Common myeloid progenitor, CD34-positive (primary cell): Measurements from ENCODE around the gene MEGF10.

ENCODE experiments used
- CTCF ChIA-PET: fragments of 350-600 bp; sonication (Branson Sonifier 250); formaldehyde crosslinking; loops from one replicate; lab custom pipeline; 2021; ENCODE audit warnings: antibody characterized with exemption; lab: Charles Lee
- POLR2A ChIA-PET: fragments of 350-600 bp; sonication (Branson Sonifier 250); formaldehyde crosslinking; loops from one replicate; lab custom pipeline; 2021; ENCODE audit warnings: antibody characterized with exemption; lab: Charles Lee
- DNase-seq, 3 donors: peaks; one replicate each; pipeline versions ENCODE4 v3.0.0 to v3.0.0-alpha.2; 2013
- H3K27ac ChIP-seq, 2 experiments: 1 replicate in 1 of 2; 2 replicates in 1 of 2; pipeline ENCODE4 v1.7.0; 2013; ENCODE audit warnings: inconsistent platforms in 2 of 2, low read length in 2 of 2, mild to moderate bottlenecking in 2 of 2, low read depth in 1 of 2, moderate library complexity in 1 of 2; ENCODE audit not compliant: severe bottlenecking in 2 of 2, insufficient read depth in 1 of 2, poor library complexity in 1 of 2
- H3K27me3 ChIP-seq, 5 experiments: replicated peaks in 2 of 5; 1 replicate in 3 of 5; 2 replicates in 2 of 5; pipeline versions ENCODE4 v1.6.1 to v1.7.0; 2013; ENCODE audit warnings: low read length in 4 of 5, mild to moderate bottlenecking in 2 of 5, moderate library complexity in 2 of 5, inconsistent platforms in 1 of 5; ENCODE audit not compliant: insufficient read depth in 5 of 5, control insufficient read depth in 4 of 5
- H3K36me3 ChIP-seq, 4 experiments: 1 replicate in 2 of 4; 2 replicates in 2 of 4; pipeline versions ENCODE4 v1.6.1 to v1.7.0; 2013; ENCODE audit warnings: low read length in 3 of 4, control low read depth in 1 of 4, mild to moderate bottlenecking in 1 of 4; ENCODE audit not compliant: control insufficient read depth in 4 of 4, insufficient read depth in 4 of 4
- H3K4me1 ChIP-seq, 4 experiments: 1 replicate in 3 of 4; 2 replicates in 1 of 4; pipeline versions ENCODE4 v1.6.1 to v1.7.1; 2013; ENCODE audit warnings: low read length in 3 of 4, mild to moderate bottlenecking in 3 of 4, control low read depth in 1 of 4, inconsistent platforms in 1 of 4, moderate library complexity in 1 of 4; ENCODE audit not compliant: control insufficient read depth in 4 of 4, insufficient read depth in 4 of 4; ENCODE audit errors: control extremely low read depth in 1 of 4
- H3K4me3 ChIP-seq, 7 experiments: 1 replicate in 4 of 7; 2 replicates in 3 of 7; pipeline versions ENCODE4 v1.5.1 to v1.7.0; 2013; ENCODE audit warnings: mild to moderate bottlenecking in 7 of 7, low read length in 6 of 7, moderate library complexity in 6 of 7, inconsistent platforms in 2 of 7, low read depth in 2 of 7, control low read depth in 1 of 7; ENCODE audit not compliant: insufficient read depth in 4 of 7, control insufficient read depth in 1 of 7; ENCODE audit errors: extremely low read depth in 1 of 7
- H3K9me3 ChIP-seq, 5 experiments: 1 replicate in 4 of 5; 2 replicates in 1 of 5; pipeline versions ENCODE4 v1.6.1 to v1.7.1; 2013; ENCODE audit warnings: low read length in 4 of 5, mild to moderate bottlenecking in 2 of 5, inconsistent platforms in 1 of 5, low read depth in 1 of 5, moderate library complexity in 1 of 5; ENCODE audit not compliant: control insufficient read depth in 4 of 5, insufficient read depth in 2 of 5; ENCODE audit errors: control extremely low read depth in 1 of 5
- WGBS: methylation state at CpG from one replicate; pipeline ENCODE4 v1.1.5; 2013; ENCODE audit not compliant: insufficient coverage; 5-methylcytosine and 5-hydroxymethylcytosine counted together

Gene MEGF10

DNA sequence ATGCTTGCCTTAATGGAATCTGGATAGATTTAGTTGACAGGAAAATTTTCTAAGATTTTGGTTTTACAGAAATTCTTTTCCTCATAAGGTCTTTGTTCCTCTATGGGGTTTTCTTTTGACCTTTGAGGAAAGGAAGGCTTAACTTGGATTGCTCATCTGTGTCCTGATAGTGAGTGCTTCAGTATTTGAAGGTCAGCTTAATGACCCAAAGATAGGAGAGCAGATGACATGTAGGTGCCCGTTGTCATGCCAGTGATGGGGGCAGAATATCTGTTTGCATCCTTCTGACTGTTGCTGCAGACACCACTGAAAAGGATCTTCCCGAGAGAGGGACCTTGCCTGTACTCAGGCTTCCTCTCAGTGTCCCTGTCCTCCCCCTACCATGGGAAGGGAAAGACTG lies 30.9 kb downstream of the MEGF10 start:
- CTCF ChIA-PET: interaction anchor here (1.0 to 1.3 kb wide), 2 partner anchors 9 to 30 kb away, joined by 3 read pairs; no protein-coding TSS in a partner anchor
- no peaks in the 10 kb centered on the region for H3K36me3 ChIP-seq
- no peak for DNase-seq
- peaks cover 0 to 1% (median 0%) of the 10 kb centered on the region in 5 experiments for H3K27me3 ChIP-seq
- no peaks in the 10 kb centered on the region for H3K9me3 ChIP-seq
- 60% methylated on average over 1 of the region's 2 CpGs for WGBS
- POLR2A ChIA-PET: no interaction called here
- H3K4me3 ChIP-seq: no peak overlapping the region
- H3K4me1 ChIP-seq: peaks cover 5 to 15% (median 10%) of the 10 kb centered on the region in 4 experiments
- no peak overlapping the region for H3K27ac ChIP-seq

DNA sequence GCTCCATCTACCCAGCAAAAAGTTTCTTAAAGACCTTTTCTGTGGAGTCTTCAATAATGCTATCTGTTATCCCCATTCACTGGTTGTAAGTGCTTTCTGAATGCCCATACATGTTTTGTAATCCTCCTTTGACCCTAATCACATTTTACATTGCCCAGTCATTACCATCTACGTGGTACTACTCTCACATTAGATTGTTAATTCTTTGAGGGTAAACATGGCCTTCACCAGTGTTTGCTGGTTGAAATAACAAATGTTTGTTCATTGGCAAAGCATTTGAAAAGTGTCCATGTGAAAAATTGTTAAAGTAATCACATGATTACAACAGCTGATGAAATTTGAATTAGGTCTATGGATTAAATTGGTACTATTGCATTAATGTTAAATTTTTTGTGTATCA lies 31.8 kb downstream of the MEGF10 start:
- POLR2A ChIA-PET: no interaction called here
- no peaks in the 10 kb centered on the region for H3K9me3 ChIP-seq

GRCh38 chr5:127324756-127325155 lies 34.2 kb downstream of the MEGF10 start:
- Histone ChIP-seq H3K4me3 (no peak overlapping the region), H3K27me3 (peaks cover 0 to under 1% (median 0%) of the 10 kb centered on the region in 5 experiments), H3K36me3 (no peaks in the 10 kb centered on the region), H3K27ac (no peak overlapping the region), H3K9me3 (no peaks in the 10 kb centered on the region), H3K4me1 (peaks cover 5 to 15% (median 10%) of the 10 kb centered on the region in 4 experiments)
- 91% methylated on average over 3 of the region's 3 CpGs for WGBS
- ChIA-PET CTCF (interaction anchor here (1.1 to 3.2 kb wide), 2 partner anchors 11 to 118 kb away, joined by 4 to 14 read pairs; no protein-coding TSS in a partner anchor), POLR2A (no interaction called here)
- DNase-seq: peak in 1 of 3 donors; percentile 23

More for the DNA sequence above, 31.8 kb downstream of the MEGF10 start:
- Histone ChIP-seq H3K36me3 (no peaks in the 10 kb centered on the region), H3K27ac (no peak overlapping the region), H3K27me3 (peaks cover 0 to 1% (median 0%) of the 10 kb centered on the region in 5 experiments), H3K4me1 (peaks cover 5 to 15% (median 10%) of the 10 kb centered on the region in 4 experiments), H3K4me3 (no peak overlapping the region)
- WGBS: no CpG with 5 or more reads among the region's 1 CpG
- CTCF ChIA-PET: interaction anchor here (1.0 kb wide), 1 partner anchor 8 kb away, joined by 3 read pairs; no protein-coding TSS in a partner anchor
- no peak for DNase-seq

- CTCF ChIA-PET: interaction anchor here (1.3 to 3.2 kb wide), 2 partner anchors 13 to 116 kb away, joined by 3 to 14 read pairs; no protein-coding TSS in a partner anchor
- no peak overlapping the region for H3K27ac ChIP-seq
- H3K9me3 ChIP-seq: no peaks in the 10 kb centered on the region
Measured at GRCh38 chr5:127326431-127326830, 35.8 kb downstream of the MEGF10 start.

DNA sequence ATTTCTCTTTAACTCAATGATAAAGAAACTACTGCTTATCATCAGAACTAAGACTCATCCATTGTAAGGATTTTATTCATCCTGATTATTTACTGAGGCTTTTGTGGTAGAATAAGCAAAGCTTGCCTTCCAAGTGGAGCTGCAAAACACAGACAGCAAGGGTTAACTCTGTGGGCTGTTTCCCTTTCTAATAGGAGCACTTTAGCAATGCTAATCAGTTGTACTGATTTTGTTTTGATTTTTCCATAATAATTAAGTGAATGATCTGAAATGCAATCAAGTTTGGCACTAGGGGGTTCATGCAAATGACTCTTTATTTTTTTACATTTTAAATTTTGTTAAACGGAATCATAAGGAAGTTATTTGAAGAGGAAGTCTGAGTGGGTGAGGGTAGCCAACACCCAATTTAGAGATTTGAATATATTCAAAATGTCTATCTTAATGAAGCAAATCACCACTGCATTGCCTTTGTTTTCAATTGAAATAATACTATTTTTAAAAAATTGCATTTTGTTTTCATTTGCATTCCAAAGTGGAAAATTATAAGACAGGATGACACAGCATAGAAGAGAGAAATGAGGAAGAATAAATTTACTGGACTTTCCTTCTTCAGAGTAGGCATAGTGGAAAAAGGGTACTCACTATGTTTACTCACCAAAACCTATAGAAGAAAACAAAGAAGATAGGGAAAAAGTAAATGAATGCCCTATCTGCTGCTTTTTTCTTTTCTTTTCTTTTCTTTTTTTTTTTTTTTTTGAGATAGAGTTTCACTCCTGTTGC lies 36.6 kb downstream of the MEGF10 start:
- no peak for DNase-seq
- Histone ChIP-seq H3K27ac (no peak overlapping the region), H3K4me3 (no peak overlapping the region), H3K36me3 (no peaks in the 10 kb centered on the region), H3K4me1 (no peaks in the 10 kb centered on the region), H3K27me3 (peaks cover 0 to 2% (median 0%) of the 10 kb centered on the region in 5 experiments), H3K9me3 (no peaks in the 10 kb centered on the region)
- ChIA-PET CTCF (interaction anchor here (1.3 to 3.2 kb wide), 2 partner anchors 13 to 116 kb away, joined by 3 to 14 read pairs; no protein-coding TSS in a partner anchor), POLR2A (no interaction called here)
- no CpG with 5 or more reads among the region's 1 CpG for WGBS

More at GRCh38 chr5:127326431-127326830, 35.8 kb downstream of the MEGF10 start:
- WGBS: 100% methylated on average over 2 of the region's 4 CpGs
- Histone ChIP-seq H3K4me3 (no peak overlapping the region), H3K27me3 (peaks cover 0 to 2% (median 0%) of the 10 kb centered on the region in 5 experiments), H3K4me1 (peaks cover 0 to under 1% (median 0%) of the 10 kb centered on the region in 4 experiments), H3K36me3 (no peaks in the 10 kb centered on the region)
- no peak for DNase-seq
- POLR2A ChIA-PET: no interaction called here

GRCh38 chr5:127330116-127330515 lies 39.5 kb downstream of the MEGF10 start:
- no peaks in the 10 kb centered on the region for H3K9me3 ChIP-seq
- POLR2A ChIA-PET: interaction anchor here (0.6 kb wide), 1 partner anchor 203 kb away, joined by 3 read pairs; no protein-coding TSS in a partner anchor
- H3K4me3 ChIP-seq: no peak overlapping the region
- CTCF ChIA-PET: interaction anchor here (1.0 to 2.2 kb wide), 3 partner anchors 8 to 16 kb away, joined by 3 to 8 read pairs (median 3); no protein-coding TSS in a partner anchor
- 96% methylated on average over 3 of the region's 3 CpGs for WGBS
- H3K27ac ChIP-seq: no peak overlapping the region
- no peaks in the 10 kb centered on the region for H3K36me3 ChIP-seq
- H3K4me1 ChIP-seq: no peaks in the 10 kb centered on the region
- H3K27me3 ChIP-seq: peaks cover 0 to 3% (median 0%) of the 10 kb centered on the region in 5 experiments
- DNase-seq: no peak
